GM12865 (cell line): ENCODE data around the gene MRTFB.
A peak's percentile ranks its signal among the peaks of the same experiment; 100 is the strongest.

ENCODE experiments used
- DNase-seq: peaks from one replicate; pipeline ENCODE4 v3.0.0; 2010; ENCODE audit warnings: low read depth
- H3K4me3 ChIP-seq: 2 replicates; pipeline ENCODE4 v1.5.1; 2011; ENCODE audit warnings: mild to moderate bottlenecking, low read depth, low read length, control low read depth
- CTCF ChIP-seq: IDR thresholded peaks from 2 replicates; pipeline ENCODE4 v1.5.1; 2011; ENCODE audit warnings: low read length, control low read depth, low read depth, inconsistent platforms; ENCODE audit not compliant: insufficient read depth; ENCODE audit errors: missing control alignments

MRTFB gene

GRCh38 chr16:14131774-14132695 lies 60.9 kb downstream of the MRTFB start:
- TF ChIP-seq CTCF = no peak
- H3K4me3 ChIP-seq = no peak overlapping the region
- no peak for DNase-seq

- DNase-seq = peak; percentile 39
- TF ChIP-seq CTCF = no peak
- no peak overlapping the region for H3K4me3 ChIP-seq
Observed at GRCh38 chr16:14132696-14133048, 61.6 kb downstream of the MRTFB start.

GRCh38 chr16:14133907-14134306 lies 62.8 kb downstream of the MRTFB start:
- no peak for DNase-seq
- no peak for TF ChIP-seq CTCF
- H3K4me3 ChIP-seq = no peak overlapping the region

GRCh38 chr16:14135704-14136103 lies 64.6 kb downstream of the MRTFB start:
- TF ChIP-seq CTCF = no peak
- DNase-seq = no peak
- no peak overlapping the region for H3K4me3 ChIP-seq

GRCh38 chr16:14139872-14140271 lies 68.8 kb downstream of the MRTFB start:
- no peak for TF ChIP-seq CTCF
- DNase-seq = no peak

GRCh38 chr16:14140923-14141322 lies 69.8 kb downstream of the MRTFB start:
- no peak for DNase-seq
- no peak for TF ChIP-seq CTCF
- no peak overlapping the region for H3K4me3 ChIP-seq

More at GRCh38 chr16:14139872-14140271, 68.8 kb downstream of the MRTFB start:
- no peak overlapping the region for H3K4me3 ChIP-seq

- TF ChIP-seq CTCF = no peak
- no peak overlapping the region for H3K4me3 ChIP-seq
- peak; percentile 26 for DNase-seq
Observed at GRCh38 chr16:14146445-14146844, 75.3 kb downstream of the MRTFB start.
